ENCODE data around the gene INPP4A. TPM values are rescaled to one million over a fixed set of nuclear protein-coding genes. Genes with fewer than 3 reads are reported as not detected.
A peak's percentile ranks its signal among the peaks of the same experiment; 100 is the strongest.

INPP4A gene
- total RNA-seq, 2 experiments from 2014 or later = 29.1 to 33.0 TPM

DNA sequence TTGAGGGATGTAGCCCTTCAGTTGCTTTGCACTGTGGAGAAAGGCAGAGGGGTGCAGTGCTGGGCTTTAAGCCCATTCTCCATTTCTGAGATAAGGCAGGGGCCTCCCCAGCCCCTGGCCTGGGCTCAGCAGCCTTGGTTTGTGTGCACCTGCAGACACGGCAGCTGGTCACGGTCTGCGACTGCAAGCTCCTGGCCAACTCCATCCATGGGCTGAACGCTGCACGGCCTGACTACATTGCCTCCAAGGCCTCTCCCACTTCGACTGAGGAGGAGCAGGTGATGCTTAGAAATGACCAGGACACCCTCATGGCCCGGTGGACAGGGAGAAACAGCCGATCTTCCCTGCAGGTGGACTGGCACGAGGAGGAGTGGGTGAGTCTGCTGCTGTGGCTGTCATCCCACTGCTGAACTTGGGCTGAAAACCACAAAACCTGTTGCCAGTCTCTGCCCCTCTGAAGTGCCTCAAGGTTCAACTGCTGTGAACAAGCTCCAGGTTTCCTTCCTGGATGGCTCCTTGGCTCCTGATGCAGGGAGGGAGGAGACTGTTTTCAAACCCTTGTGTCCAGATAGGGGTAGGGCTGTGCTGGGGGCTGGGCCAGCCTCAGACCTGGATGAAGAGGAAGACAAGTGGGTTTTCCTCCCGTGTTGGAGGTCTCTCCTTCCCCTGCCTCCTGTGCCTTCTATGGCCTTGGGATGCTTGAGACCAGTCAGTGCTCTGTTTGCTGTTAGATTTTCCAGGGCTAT lies 109.6 kb downstream of the INPP4A start:
- ChIA-PET POLR2A (no interaction called here), CTCF (interaction anchor here (2.2 kb wide), 1 partner anchor 15 kb away, joined by 7 read pairs; no protein-coding TSS in a partner anchor)
- Mint-ChIP-seq H3K36me3 (ENCODE audit: low read depth) (peaks cover 44% of the 10 kb centered on the region), H3K27me3 (no peaks in the 10 kb centered on the region), H3K27ac (no peak overlapping the region), H3K9me3 (ENCODE audit: low read depth) (no peaks in the 10 kb centered on the region), H3K4me3 (no peak overlapping the region), H3K4me1 (peaks cover 42% of the 10 kb centered on the region)
- ATAC-seq (no peak), DNase-seq (no peak)
- intact Hi-C loops (cut with DNase I, micrococcal nuclease) = no loop called here

DNA sequence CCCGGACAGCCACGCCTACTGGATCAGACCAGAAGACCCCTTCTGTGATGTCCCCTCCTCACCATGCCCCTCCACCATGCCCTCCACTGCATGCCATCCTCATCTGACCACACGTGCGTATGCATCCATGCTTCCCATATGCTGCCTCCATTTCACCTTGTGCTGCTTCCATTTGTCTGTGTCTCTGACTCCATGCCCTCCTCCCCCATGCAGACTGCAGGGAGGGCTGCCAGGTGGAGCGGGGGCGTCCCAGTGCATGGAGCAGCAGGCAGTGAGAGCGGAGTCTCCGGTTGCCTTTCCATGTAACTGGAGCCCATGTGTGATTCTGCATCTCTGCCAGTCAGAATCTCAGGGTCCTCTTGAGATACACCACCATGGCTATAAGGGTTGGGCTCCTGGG lies 111.0 kb downstream of the INPP4A start:
- H3K9me3 Mint-ChIP-seq (ENCODE audit: low read depth) = no peaks in the 10 kb centered on the region
- peak overlapping the region; percentile 42 for H3K27ac Mint-ChIP-seq
- H3K4me1 Mint-ChIP-seq = peaks cover 39% of the 10 kb centered on the region
- peaks cover 42% of the 10 kb centered on the region for H3K36me3 Mint-ChIP-seq (ENCODE audit: low read depth)
- DNase-seq (no peak), ATAC-seq (no peak)
- ChIA-PET POLR2A (no interaction called here), CTCF (interaction anchor here (2.2 kb wide), 1 partner anchor 13 kb away, joined by 7 read pairs; no protein-coding TSS in a partner anchor)
- intact Hi-C loops (cut with DNase I, micrococcal nuclease) = no loop called here
- H3K27me3 Mint-ChIP-seq = no peaks in the 10 kb centered on the region
- H3K4me3 Mint-ChIP-seq = no peak overlapping the region

DNA sequence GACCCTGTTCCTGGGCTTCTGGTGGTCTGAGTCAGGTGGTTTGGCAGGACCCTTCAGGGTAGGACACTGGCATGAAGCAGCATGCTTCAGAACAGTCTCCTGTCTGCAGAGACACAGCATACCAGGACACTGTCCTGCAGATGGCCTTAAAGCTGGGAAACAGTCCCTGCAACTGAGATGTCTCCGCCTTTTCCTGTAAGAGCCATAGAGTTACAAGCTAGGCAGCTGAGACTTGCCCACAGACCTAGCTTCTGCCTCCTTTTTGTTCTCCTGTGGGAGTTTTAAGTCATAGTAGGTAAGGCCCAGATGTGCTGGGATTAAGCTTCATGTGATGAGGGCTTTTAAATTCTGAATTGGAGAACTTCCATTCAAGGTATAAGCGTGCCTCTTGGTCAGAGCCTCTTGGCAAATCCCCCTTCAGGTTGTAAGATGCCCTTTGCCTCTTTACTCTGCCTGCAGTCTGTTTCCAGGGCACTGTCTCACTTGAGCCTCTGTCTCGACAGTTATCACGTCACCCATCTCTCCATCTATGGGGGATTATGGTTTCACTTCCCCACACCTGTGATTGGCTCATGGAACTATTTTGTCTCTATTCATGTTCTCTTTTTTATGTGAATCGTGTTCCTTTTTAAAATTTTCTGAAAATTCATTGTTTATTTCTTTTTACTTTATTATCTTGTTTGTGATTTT lies 111.8 kb downstream of the INPP4A start:
- no peak for DNase-seq
- no peak for ATAC-seq
- ChIA-PET CTCF (interaction anchor here (0.5 to 2.2 kb wide), 8 partner anchors 12 to 844 kb away, joined by 3 to 7 read pairs (median 3); no protein-coding TSS in a partner anchor), POLR2A (interaction anchor here (0.7 kb wide), 1 partner anchor 168 kb away, joined by 3 read pairs; no protein-coding TSS in a partner anchor)
- H3K27ac Mint-ChIP-seq = peak overlapping the region; percentile 42
- no peaks in the 10 kb centered on the region for H3K9me3 Mint-ChIP-seq (ENCODE audit: low read depth)
- H3K4me3 Mint-ChIP-seq = no peak overlapping the region
- H3K36me3 Mint-ChIP-seq (ENCODE audit: low read depth) = peaks cover 38% of the 10 kb centered on the region
- intact Hi-C loops (cut with DNase I, micrococcal nuclease) = no loop called here
- H3K27me3 Mint-ChIP-seq = no peaks in the 10 kb centered on the region
- H3K4me1 Mint-ChIP-seq = peaks cover 32% of the 10 kb centered on the region

DNA sequence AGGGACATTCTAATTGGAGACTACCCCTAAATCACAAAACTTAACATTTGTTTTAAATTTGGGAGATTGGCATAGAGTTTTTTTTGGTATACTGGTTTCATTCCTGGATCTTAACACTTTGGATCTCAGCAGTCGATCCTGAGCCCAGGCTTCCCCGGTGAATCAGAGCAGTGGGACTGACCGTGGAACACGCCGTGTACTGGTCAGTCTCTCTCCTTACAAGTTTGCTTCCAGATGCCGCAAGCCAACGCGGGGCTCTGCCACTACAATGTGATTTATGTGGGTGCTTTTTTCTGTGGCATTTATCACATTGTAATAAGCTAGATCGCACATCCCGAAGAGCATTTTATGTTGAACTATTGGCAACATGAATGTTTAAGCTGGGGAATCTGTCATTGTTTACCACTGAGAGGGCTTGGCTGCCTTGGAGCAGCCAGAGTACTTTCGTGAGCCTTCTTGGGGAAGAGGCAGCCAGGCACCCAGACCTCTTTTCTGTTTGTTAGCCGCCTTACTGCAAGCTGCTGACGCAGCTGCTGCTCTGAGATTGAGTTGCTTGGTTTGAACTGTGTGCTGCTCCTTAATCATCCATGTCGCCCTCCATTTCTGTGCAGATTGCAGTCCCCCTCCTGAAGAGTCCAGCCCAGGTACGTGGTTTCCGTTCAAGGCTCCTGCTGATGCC lies 114.3 kb downstream of the INPP4A start:
- no peaks in the 10 kb centered on the region for H3K9me3 Mint-ChIP-seq (ENCODE audit: low read depth)
- ATAC-seq = no peak
- no peaks in the 10 kb centered on the region for H3K27me3 Mint-ChIP-seq
- H3K27ac Mint-ChIP-seq = peak overlapping the region; percentile 48
- ChIA-PET POLR2A (interaction anchor here (0.6 to 0.7 kb wide), 2 partner anchors 70 to 453 kb away, joined by 3 to 6 read pairs; no protein-coding TSS in a partner anchor), CTCF (interaction anchor here (1.1 to 3.1 kb wide), 4 partner anchors 10 to 149 kb away, joined by 3 to 22 read pairs (median 3); no protein-coding TSS in a partner anchor)
- intact Hi-C loops (cut with DNase I, micrococcal nuclease) = no loop called here
- H3K36me3 Mint-ChIP-seq (ENCODE audit: low read depth) = peaks cover 21% of the 10 kb centered on the region
- peaks cover 18% of the 10 kb centered on the region for H3K4me1 Mint-ChIP-seq
- no peak overlapping the region for H3K4me3 Mint-ChIP-seq
- DNase-seq = no peak

DNA sequence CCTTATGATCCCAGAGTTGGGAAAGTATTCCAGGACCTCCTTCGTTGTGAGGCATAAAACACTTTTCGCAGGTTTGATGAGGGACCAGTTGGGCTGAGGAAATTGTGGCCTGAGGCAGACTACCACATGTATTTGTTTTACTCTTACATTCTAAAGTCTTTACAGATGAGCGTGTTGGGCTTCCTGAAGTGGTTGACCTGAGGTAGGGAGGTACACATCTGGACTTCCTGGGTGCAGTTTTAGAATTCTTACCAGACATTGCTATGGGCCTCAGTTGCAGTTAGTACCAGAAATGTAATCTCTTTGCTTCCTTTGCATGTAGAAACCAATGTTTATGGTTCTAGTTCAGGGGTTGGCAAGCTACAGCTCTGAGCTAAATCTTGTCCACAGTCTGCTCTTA lies 114.9 kb downstream of the INPP4A start:
- no peaks in the 10 kb centered on the region for H3K27me3 Mint-ChIP-seq
- H3K27ac Mint-ChIP-seq = peak overlapping the region; percentile 53
- peaks cover 20% of the 10 kb centered on the region for H3K36me3 Mint-ChIP-seq (ENCODE audit: low read depth)
- ChIA-PET POLR2A (interaction anchor here (0.6 kb wide), 1 partner anchor 47 kb away, joined by 3 read pairs; no protein-coding TSS in a partner anchor), CTCF (interaction anchor here (0.9 to 3.1 kb wide), 5 partner anchors 9 to 149 kb away, joined by 3 to 22 read pairs (median 3); no protein-coding TSS in a partner anchor)
- no peak for ATAC-seq
- DNase-seq = no peak
- intact Hi-C loops (cut with DNase I, micrococcal nuclease) = no loop called here
- H3K4me3 Mint-ChIP-seq = no peak overlapping the region
- H3K4me1 Mint-ChIP-seq = peaks cover 18% of the 10 kb centered on the region
- H3K9me3 Mint-ChIP-seq (ENCODE audit: low read depth) = no peaks in the 10 kb centered on the region

DNA sequence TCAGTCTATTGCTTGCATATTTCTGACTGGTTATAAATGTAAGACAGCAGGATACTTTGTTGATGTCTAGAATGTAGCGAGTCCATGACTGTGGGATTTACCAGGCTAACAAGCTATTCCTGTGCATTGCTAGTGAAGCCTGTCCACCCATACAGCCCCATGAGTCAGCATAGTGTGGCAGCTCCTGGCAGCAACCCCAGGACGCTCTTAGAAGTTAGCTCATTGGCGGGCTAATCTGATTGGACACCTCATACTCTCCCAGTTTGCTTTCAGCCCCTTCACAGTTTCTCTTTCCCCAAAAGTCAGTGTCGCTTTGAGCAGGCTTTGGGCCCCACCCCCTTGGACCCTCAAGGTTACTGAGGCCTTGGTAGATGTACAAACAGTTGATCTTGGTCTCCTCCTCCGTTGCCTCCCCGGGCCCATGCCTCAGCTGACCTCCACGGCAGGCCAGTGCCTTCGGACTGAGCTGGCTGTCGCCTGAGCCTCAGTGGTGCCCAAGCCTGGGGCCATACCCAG lies 115.7 kb downstream of the INPP4A start:
- ChIA-PET CTCF (interaction anchor here (0.6 to 3.1 kb wide), 6 partner anchors 8 to 658 kb away, joined by 3 to 22 read pairs (median 3); no protein-coding TSS in a partner anchor), POLR2A (interaction anchor here (0.6 kb wide), 1 partner anchor 46 kb away, joined by 3 read pairs; no protein-coding TSS in a partner anchor)
- no peaks in the 10 kb centered on the region for H3K27me3 Mint-ChIP-seq
- H3K36me3 Mint-ChIP-seq (ENCODE audit: low read depth) = peaks cover 15% of the 10 kb centered on the region
- H3K4me1 Mint-ChIP-seq = peaks cover 20% of the 10 kb centered on the region
- intact Hi-C loops (cut with DNase I, micrococcal nuclease) = no loop called here
- peak overlapping the region; percentile 53 for H3K27ac Mint-ChIP-seq
- no peaks in the 10 kb centered on the region for H3K9me3 Mint-ChIP-seq (ENCODE audit: low read depth)
- ATAC-seq (no peak), DNase-seq (no peak)
- no peak overlapping the region for H3K4me3 Mint-ChIP-seq

DNA sequence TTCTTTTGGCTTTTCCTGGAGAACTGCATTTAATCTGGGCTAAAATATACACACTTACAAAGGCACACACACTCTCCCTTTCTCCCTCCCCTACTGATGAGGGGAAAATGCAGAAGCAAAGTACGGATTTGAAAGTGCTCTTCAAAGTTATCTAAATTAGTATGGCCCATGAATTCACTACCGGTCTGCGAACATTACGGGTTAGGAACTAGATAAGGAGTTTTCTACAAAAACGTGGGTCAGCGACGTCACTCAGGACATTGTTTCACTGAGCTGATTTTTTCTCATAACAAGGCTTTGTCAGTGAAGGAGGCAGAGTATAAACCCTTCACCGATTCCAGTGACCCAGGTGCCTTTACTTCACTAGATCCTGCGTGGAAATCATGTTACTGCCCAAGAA lies 116.4 kb downstream of the INPP4A start:
- ATAC-seq (no peak), DNase-seq (no peak)
- no peak overlapping the region for H3K4me3 Mint-ChIP-seq
- peaks cover 20% of the 10 kb centered on the region for H3K4me1 Mint-ChIP-seq
- intact Hi-C loops (cut with DNase I, micrococcal nuclease) = no loop called here
- H3K36me3 Mint-ChIP-seq (ENCODE audit: low read depth) = peaks cover 19% of the 10 kb centered on the region
- POLR2A ChIA-PET = no interaction called here
- H3K9me3 Mint-ChIP-seq (ENCODE audit: low read depth) = no peaks in the 10 kb centered on the region
- no peak overlapping the region for H3K27ac Mint-ChIP-seq
- H3K27me3 Mint-ChIP-seq = no peaks in the 10 kb centered on the region
- CTCF ChIA-PET = interaction anchor here (0.7 to 1.6 kb wide), 2 partner anchors 8 to 314 kb away, joined by 3 to 4 read pairs; no protein-coding TSS in a partner anchor

DNA sequence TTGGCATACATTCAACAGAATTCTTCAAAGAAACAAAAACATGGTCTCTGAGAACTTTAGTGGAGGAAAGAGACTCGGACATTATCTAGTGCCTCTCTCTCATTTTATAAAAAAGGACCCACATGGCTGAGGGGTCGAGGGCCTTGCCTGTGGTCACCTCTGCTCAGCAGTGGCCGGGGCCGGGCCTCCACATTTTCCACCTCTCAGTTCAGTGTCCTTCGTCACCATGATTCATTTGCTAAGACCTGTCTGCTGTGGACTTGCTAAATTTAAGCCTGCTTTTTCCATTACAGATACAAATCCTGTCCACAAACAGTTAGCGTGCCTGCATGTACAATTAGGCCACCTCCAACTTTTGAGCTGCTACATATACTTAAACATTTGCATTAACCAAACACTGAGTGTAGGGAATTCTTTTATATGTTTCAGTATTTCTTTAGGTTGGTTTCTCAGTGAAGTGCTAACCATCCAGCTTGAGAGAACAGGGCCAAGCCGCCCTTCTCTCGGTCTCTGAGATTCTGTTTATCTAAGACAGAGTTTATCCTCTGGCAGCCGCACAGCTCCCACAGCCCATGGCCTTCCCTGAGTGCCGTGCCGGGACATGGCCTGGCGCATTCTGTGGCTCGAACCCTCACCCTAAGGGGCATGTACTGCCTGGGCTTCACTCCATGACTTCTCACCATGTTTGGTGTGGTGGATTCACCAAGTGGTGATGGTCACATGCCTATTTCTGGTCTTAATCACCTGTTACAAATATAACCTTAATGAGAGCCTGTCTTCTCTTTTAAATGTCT lies 117.4 kb downstream of the INPP4A start:
- H3K27me3 Mint-ChIP-seq = no peaks in the 10 kb centered on the region
- H3K27ac Mint-ChIP-seq = no peak overlapping the region
- ATAC-seq (no peak), DNase-seq (no peak)
- intact Hi-C loops (cut with DNase I, micrococcal nuclease) = no loop called here
- CTCF ChIA-PET = interaction anchor here (0.5 to 1.6 kb wide), 2 partner anchors 9 to 21 kb away, joined by 3 to 4 read pairs; no protein-coding TSS in a partner anchor
- H3K36me3 Mint-ChIP-seq (ENCODE audit: low read depth) = peaks cover 28% of the 10 kb centered on the region
- peaks cover 12% of the 10 kb centered on the region for H3K4me1 Mint-ChIP-seq
- H3K4me3 Mint-ChIP-seq = no peak overlapping the region
- H3K9me3 Mint-ChIP-seq (ENCODE audit: low read depth) = no peaks in the 10 kb centered on the region
- POLR2A ChIA-PET = no interaction called here

DNA sequence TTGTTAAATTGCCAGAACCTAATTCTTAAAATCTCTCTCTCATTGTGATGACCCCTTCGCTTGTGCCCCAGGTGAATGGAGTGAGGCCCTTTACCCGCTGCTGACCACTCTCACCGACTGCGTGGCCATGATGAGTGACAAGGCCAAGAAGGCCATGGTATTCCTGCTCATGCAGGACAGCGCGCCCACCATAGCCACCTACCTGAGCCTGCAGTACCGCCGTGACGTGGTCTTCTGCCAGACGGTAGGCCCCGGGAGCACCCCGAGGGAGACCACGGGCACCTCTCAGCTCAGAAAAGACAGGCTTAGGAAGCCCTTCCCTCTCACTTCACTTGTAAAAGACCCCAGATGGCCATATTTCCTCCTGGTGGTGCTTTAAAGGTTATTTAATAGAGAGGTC lies 118.7 kb downstream of the INPP4A start:
- no peak overlapping the region for H3K4me3 Mint-ChIP-seq
- H3K4me1 Mint-ChIP-seq = peaks cover 8% of the 10 kb centered on the region
- no peaks in the 10 kb centered on the region for H3K27me3 Mint-ChIP-seq
- DNase-seq (no peak), ATAC-seq (no peak)
- no peaks in the 10 kb centered on the region for H3K9me3 Mint-ChIP-seq (ENCODE audit: low read depth)
- intact Hi-C loops (cut with DNase I, micrococcal nuclease) = no loop called here
- ChIA-PET POLR2A (no interaction called here), CTCF (interaction anchor here (1.0 to 1.5 kb wide), 3 partner anchors 16 to 105 kb away, joined by 3 read pairs; no protein-coding TSS in a partner anchor)
- H3K27ac Mint-ChIP-seq = no peak overlapping the region
- H3K36me3 Mint-ChIP-seq (ENCODE audit: low read depth) = peaks cover 28% of the 10 kb centered on the region

DNA sequence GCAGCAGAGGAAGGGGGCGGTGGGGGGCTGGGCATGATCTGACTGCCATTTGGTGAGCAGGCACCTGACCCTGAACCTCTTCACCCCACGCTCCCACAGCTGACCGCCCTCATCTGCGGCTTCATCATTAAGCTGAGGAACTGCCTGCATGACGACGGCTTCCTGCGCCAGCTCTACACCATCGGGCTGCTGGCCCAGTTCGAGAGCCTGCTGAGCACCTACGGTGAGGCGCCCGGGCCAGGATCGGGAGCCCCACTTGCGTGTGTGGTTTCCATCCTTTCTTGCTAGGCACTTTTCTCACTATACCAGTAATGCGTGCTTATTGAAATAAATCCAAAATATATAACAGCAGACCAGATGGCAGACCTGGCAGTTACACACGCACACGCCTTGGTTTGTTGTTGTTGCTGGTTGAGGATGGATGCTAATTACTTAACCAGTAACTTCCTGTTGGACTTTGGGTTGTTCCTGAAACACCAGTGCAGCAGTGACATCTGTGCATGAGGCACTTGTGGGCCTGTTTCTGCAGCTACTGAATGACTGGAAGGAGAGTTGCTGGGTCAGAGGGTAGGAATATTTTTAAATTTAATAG lies 120.0 kb downstream of the INPP4A start:
- no peaks in the 10 kb centered on the region for H3K9me3 Mint-ChIP-seq (ENCODE audit: low read depth)
- intact Hi-C loops (cut with DNase I, micrococcal nuclease) = no loop called here
- H3K36me3 Mint-ChIP-seq (ENCODE audit: low read depth) = peaks cover 24% of the 10 kb centered on the region
- DNase-seq = no peak
- CTCF ChIA-PET = no interaction called here
- no peaks in the 10 kb centered on the region for H3K27me3 Mint-ChIP-seq
- POLR2A ChIA-PET = no interaction called here
- H3K27ac Mint-ChIP-seq = no peak overlapping the region
- ATAC-seq = no peak
- H3K4me3 Mint-ChIP-seq = no peak overlapping the region
- H3K4me1 Mint-ChIP-seq = peaks cover 4% of the 10 kb centered on the region

Data from activated CD4-positive, alpha-beta T cell treated with anti-CD3 and anti-CD28 coated beads for 36 hours (primary cell).